Activated CD4-positive, alpha-beta T cell treated with anti-CD3 and anti-CD28 coated beads, Interleukin-2, amount 50 U/mL, for 48 hours (primary cell): ENCODE data around the gene COL6A1.

Experiments used
- DNase-seq, 2 experiments: peaks; one replicate each; pipeline ENCODE4 v3.0.0-alpha.2; 2020

The COL6A1 gene

GRCh38 chr21:45983649-45983965, 2.0 kb downstream of the COL6A1 start:
- DNase-seq: no peak

GRCh38 chr21:45983981-45984551, 2.5 kb downstream of the COL6A1 start:
- no peak for DNase-seq

GRCh38 chr21:45984584-45985095, 3.1 kb downstream of the COL6A1 start:
- no peak for DNase-seq

- DNase-seq: no peak
Measured at GRCh38 chr21:45985471-45986315, 4.1 kb downstream of the COL6A1 start.

GRCh38 chr21:45986316-45987051, 4.9 kb downstream of the COL6A1 start:
- DNase-seq: no peak

- DNase-seq: no peak
Measured at GRCh38 chr21:45987121-45987711, 5.6 kb downstream of the COL6A1 start.

- no peak for DNase-seq
Measured at GRCh38 chr21:45988366-45989347, 7.1 kb downstream of the COL6A1 start.

GRCh38 chr21:45989355-45990048, 7.9 kb downstream of the COL6A1 start:
- no peak for DNase-seq

- no peak for DNase-seq
Measured at GRCh38 chr21:45990049-45990711, 8.6 kb downstream of the COL6A1 start.

- DNase-seq: no peak
Measured at GRCh38 chr21:45990741-45991605, 9.4 kb downstream of the COL6A1 start.

GRCh38 chr21:45991606-45992300, 10.2 kb downstream of the COL6A1 start:
- no peak for DNase-seq

GRCh38 chr21:45992301-45993209, 11.0 kb downstream of the COL6A1 start:
- DNase-seq: no peak

- DNase-seq: no peak
Measured at GRCh38 chr21:45993210-45994085, 11.9 kb downstream of the COL6A1 start.

GRCh38 chr21:45994086-45994661, 12.6 kb downstream of the COL6A1 start:
- DNase-seq: no peak

- DNase-seq: no peak
Measured at GRCh38 chr21:45994759-45995685, 13.5 kb downstream of the COL6A1 start.
